Activated naive CD4-positive, alpha-beta T cell treated with anti-CD3 and anti-CD28 coated beads, Interleukin-2, amount 50 U/mL, for 24 hours (primary cell): ENCODE measurements around the gene SHISA4.
A peak's percentile ranks its signal among the peaks of the same experiment; 100 is the strongest.
"Not testable (repeated sequence)": the region's sequence is repeated elsewhere in the genome, so short reads cannot be mapped to it uniquely, and the experiment has no call there.

Source experiments
- H3K27ac Mint-ChIP-seq: one replicate; pipeline ENCODE4 v1.8.0; 2021; ENCODE audit warnings: mild to moderate bottlenecking, mixed read lengths
- H3K27me3 Mint-ChIP-seq: one replicate; pipeline ENCODE4 v1.8.0; 2021; ENCODE audit warnings: mixed read lengths
- H3K36me3 Mint-ChIP-seq: one replicate; pipeline ENCODE4 v1.8.0; 2021; ENCODE audit warnings: mixed read lengths
- H3K4me1 Mint-ChIP-seq: one replicate; pipeline ENCODE4 v1.8.0; 2021; ENCODE audit warnings: mixed read lengths
- H3K4me3 Mint-ChIP-seq: one replicate; pipeline ENCODE4 v1.8.0; 2021; ENCODE audit warnings: mild to moderate bottlenecking, mixed read lengths
- H3K9me3 Mint-ChIP-seq: one replicate; pipeline ENCODE4 v1.8.0; 2021; ENCODE audit warnings: mixed read lengths

Gene SHISA4

GRCh38 chr1:201890223-201890622 is 1.5 kb downstream of the SHISA4 start:
- H3K36me3 Mint-ChIP-seq = no peaks in the 10 kb centered on the region
- no peak overlapping the region for H3K27ac Mint-ChIP-seq
- H3K4me1 Mint-ChIP-seq = peaks cover 13% of the 10 kb centered on the region
- no peak overlapping the region for H3K4me3 Mint-ChIP-seq
- H3K9me3 Mint-ChIP-seq = no peaks in the 10 kb centered on the region
- H3K27me3 Mint-ChIP-seq = peaks cover 20% of the 10 kb centered on the region

- Mint-ChIP-seq H3K27me3 (peaks cover 20% of the 10 kb centered on the region), H3K36me3 (no peaks in the 10 kb centered on the region), H3K4me3 (no peak overlapping the region), H3K9me3 (no peaks in the 10 kb centered on the region), H3K27ac (no peak overlapping the region), H3K4me1 (peaks cover 15% of the 10 kb centered on the region)
Observed at GRCh38 chr1:201890806-201891450, 2.2 kb downstream of the SHISA4 start.

- Mint-ChIP-seq H3K4me3 (no peak overlapping the region), H3K9me3 (no peaks in the 10 kb centered on the region), H3K36me3 (no peaks in the 10 kb centered on the region), H3K27me3 (peaks cover 20% of the 10 kb centered on the region), H3K4me1 (peaks cover 20% of the 10 kb centered on the region), H3K27ac (no peak overlapping the region)
Observed at GRCh38 chr1:201891451-201892045, 2.9 kb downstream of the SHISA4 start.

GRCh38 chr1:201892211-201892610 is 3.5 kb downstream of the SHISA4 start:
- no peak overlapping the region for H3K4me3 Mint-ChIP-seq
- no peaks in the 10 kb centered on the region for H3K36me3 Mint-ChIP-seq
- H3K9me3 Mint-ChIP-seq = no peaks in the 10 kb centered on the region
- peaks cover 20% of the 10 kb centered on the region for H3K27me3 Mint-ChIP-seq
- peaks cover 20% of the 10 kb centered on the region for H3K4me1 Mint-ChIP-seq
- no peak overlapping the region for H3K27ac Mint-ChIP-seq

- Mint-ChIP-seq H3K9me3 (no peaks in the 10 kb centered on the region), H3K27ac (no peak overlapping the region), H3K4me3 (no peak overlapping the region), H3K36me3 (no peaks in the 10 kb centered on the region), H3K27me3 (peaks cover 19% of the 10 kb centered on the region), H3K4me1 (peaks cover 13% of the 10 kb centered on the region)
Observed at GRCh38 chr1:201893431-201893830, 4.7 kb downstream of the SHISA4 start.

- Mint-ChIP-seq H3K9me3 (no peaks in the 10 kb centered on the region), H3K4me3 (no peak overlapping the region), H3K27ac (no peak overlapping the region), H3K4me1 (peaks cover 10% of the 10 kb centered on the region), H3K27me3 (peaks cover 18% of the 10 kb centered on the region), H3K36me3 (no peaks in the 10 kb centered on the region)
Observed at GRCh38 chr1:201894343-201895119, 5.8 kb downstream of the SHISA4 start.

GRCh38 chr1:201895120-201895665 is 6.5 kb downstream of the SHISA4 start:
- Mint-ChIP-seq H3K27ac (no peak overlapping the region), H3K27me3 (peaks cover 15% of the 10 kb centered on the region), H3K36me3 (no peaks in the 10 kb centered on the region), H3K4me3 (no peak overlapping the region), H3K4me1 (peaks cover 8% of the 10 kb centered on the region), H3K9me3 (no peaks in the 10 kb centered on the region)

- no peaks in the 10 kb centered on the region for H3K9me3 Mint-ChIP-seq
- peak overlapping the region; percentile 41 for H3K4me3 Mint-ChIP-seq
- H3K27me3 Mint-ChIP-seq = peaks cover 9% of the 10 kb centered on the region
- H3K27ac Mint-ChIP-seq = no peak overlapping the region
- H3K4me1 Mint-ChIP-seq = peaks cover 8% of the 10 kb centered on the region
- H3K36me3 Mint-ChIP-seq = no peaks in the 10 kb centered on the region
Observed at GRCh38 chr1:201895913-201896807, 7.5 kb downstream of the SHISA4 start.

- H3K36me3 Mint-ChIP-seq = no peaks in the 10 kb centered on the region
Observed at GRCh38 chr1:201896951-201897391, 8.3 kb downstream of the SHISA4 start.

GRCh38 chr1:201898240-201898894 is 9.7 kb downstream of the SHISA4 start:
- Mint-ChIP-seq H3K27ac (no peak overlapping the region), H3K4me3 (no peak overlapping the region), H3K9me3 (no peaks in the 10 kb centered on the region), H3K27me3 (peaks cover 4% of the 10 kb centered on the region), H3K36me3 (no peaks in the 10 kb centered on the region), H3K4me1 (peaks cover 8% of the 10 kb centered on the region)

More at GRCh38 chr1:201896951-201897391, 8.3 kb downstream of the SHISA4 start:
- Mint-ChIP-seq H3K4me1 (peaks cover 8% of the 10 kb centered on the region), H3K4me3 (no peak overlapping the region), H3K27me3 (peaks cover 5% of the 10 kb centered on the region), H3K27ac (no peak overlapping the region), H3K9me3 (no peaks in the 10 kb centered on the region)

- Mint-ChIP-seq H3K9me3 (no peaks in the 10 kb centered on the region), H3K4me3 (no peak overlapping the region), H3K27ac (no peak overlapping the region), H3K27me3 (peaks cover under 1% of the 10 kb centered on the region), H3K36me3 (no peaks in the 10 kb centered on the region), H3K4me1 (peaks cover 8% of the 10 kb centered on the region)
Observed at GRCh38 chr1:201898992-201899391, 10.3 kb downstream of the SHISA4 start.

- no peak overlapping the region for H3K27ac Mint-ChIP-seq
- no peak overlapping the region for H3K4me3 Mint-ChIP-seq
- no peaks in the 10 kb centered on the region for H3K9me3 Mint-ChIP-seq
- H3K36me3 Mint-ChIP-seq = no peaks in the 10 kb centered on the region
- H3K27me3 Mint-ChIP-seq = no peaks in the 10 kb centered on the region
- H3K4me1 Mint-ChIP-seq = peaks cover 8% of the 10 kb centered on the region
Observed at GRCh38 chr1:201899683-201900429, 11.2 kb downstream of the SHISA4 start.

- H3K4me1 Mint-ChIP-seq = peaks cover 8% of the 10 kb centered on the region
- no peak overlapping the region for H3K27ac Mint-ChIP-seq
- H3K9me3 Mint-ChIP-seq = no peaks in the 10 kb centered on the region
- no peaks in the 10 kb centered on the region for H3K27me3 Mint-ChIP-seq
- H3K36me3 Mint-ChIP-seq = no peaks in the 10 kb centered on the region
- no peak overlapping the region for H3K4me3 Mint-ChIP-seq
Observed at GRCh38 chr1:201900476-201900875, 11.8 kb downstream of the SHISA4 start.

GRCh38 chr1:201901036-201901435 is 12.3 kb downstream of the SHISA4 start:
- H3K36me3 Mint-ChIP-seq, H3K4me1 Mint-ChIP-seq, H3K9me3 Mint-ChIP-seq, H3K4me3 Mint-ChIP-seq, H3K27ac Mint-ChIP-seq, H3K27me3 Mint-ChIP-seq: not testable (repeated sequence)
